D721Med (cell line): Measurements from ENCODE around the gene PSMB4.
A peak's percentile ranks its signal among the peaks of the same experiment; 100 is the strongest.
"Not testable (repeated sequence)": the region's sequence is repeated elsewhere in the genome, so short reads cannot be mapped to it uniquely, and the experiment has no call there.

ENCODE experiments used
- DNase-seq: peaks from one replicate; pipeline ENCODE4 v3.0.0; 2011; ENCODE audit warnings: low spot score; ENCODE audit not compliant: insufficient read length
- FAIRE-seq: peaks from 2 replicates; lab custom pipeline; 2011; peaks lifted over from hg19 to GRCh38; lab: Jason Lieb, UNC
- CTCF ChIP-seq: IDR thresholded peaks from 2 replicates; pipeline ENCODE4 v1.5.1; 2012; ENCODE audit warnings: mild to moderate bottlenecking, control low read depth; ENCODE audit not compliant: insufficient read depth; ENCODE audit errors: missing control alignments

Gene PSMB4

GRCh38 chr1:151425103-151425502 is 25.7 kb downstream of the PSMB4 start:
- TF ChIP-seq CTCF: no peak
- FAIRE-seq (no peak), DNase-seq (no peak)

GRCh38 chr1:151428068-151428467 is 28.7 kb downstream of the PSMB4 start:
- no peak for DNase-seq
- FAIRE-seq: no peak
- TF ChIP-seq CTCF: no peak

GRCh38 chr1:151433827-151434226 is 34.5 kb downstream of the PSMB4 start:
- not testable (repeated sequence) for FAIRE-seq, DNase-seq

GRCh38 chr1:151435174-151435573 is 35.8 kb downstream of the PSMB4 start:
- DNase-seq (no peak), FAIRE-seq (no peak)
- TF ChIP-seq CTCF: no peak

DNA sequence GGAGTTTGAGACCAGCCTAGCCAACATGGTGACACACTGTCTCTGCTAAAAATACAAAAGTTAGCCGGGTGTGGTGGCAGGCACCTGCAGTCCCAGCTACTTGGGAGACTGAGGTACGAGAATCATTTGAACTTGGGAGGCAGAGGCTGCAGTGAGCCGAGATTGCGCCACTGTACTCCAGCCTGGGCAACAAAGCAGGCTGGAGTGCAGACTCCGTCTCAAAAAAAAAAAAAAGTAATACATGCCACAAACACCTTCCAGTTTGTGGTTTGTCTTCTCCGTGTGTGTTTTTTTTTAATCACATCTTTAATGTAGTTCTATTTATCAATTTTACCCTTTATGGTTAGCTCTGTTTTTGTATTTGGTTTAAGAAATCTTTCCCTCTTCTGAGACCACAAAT is 37.6 kb downstream of the PSMB4 start:
- FAIRE-seq (no peak), DNase-seq (no peak)
- TF ChIP-seq CTCF: no peak

DNA sequence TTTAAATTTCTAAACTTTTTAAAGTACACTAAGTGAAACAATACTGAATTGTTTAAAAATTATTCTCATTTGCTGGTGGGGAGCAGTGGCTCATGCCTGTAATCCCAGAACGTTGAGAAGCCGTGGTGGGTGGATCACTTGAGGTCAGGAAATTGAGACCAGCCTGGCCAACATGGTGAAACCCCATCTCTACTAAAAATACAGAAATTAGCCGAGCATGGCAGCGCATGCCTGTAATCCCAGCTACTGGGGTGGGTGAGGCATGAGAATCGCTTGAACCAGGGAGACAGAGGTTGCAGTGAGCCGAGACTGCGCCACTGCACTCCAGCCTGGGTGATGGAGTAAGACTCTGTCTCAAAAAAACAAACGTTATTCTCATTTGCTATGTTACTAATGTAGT is 38.0 kb downstream of the PSMB4 start:
- FAIRE-seq, DNase-seq: not testable (repeated sequence)

GRCh38 chr1:151443846-151444782 is 44.7 kb downstream of the PSMB4 start:
- DNase-seq (peak; percentile 66), FAIRE-seq (peak; percentile 86)
- peak; percentile 94 for TF ChIP-seq CTCF

DNA sequence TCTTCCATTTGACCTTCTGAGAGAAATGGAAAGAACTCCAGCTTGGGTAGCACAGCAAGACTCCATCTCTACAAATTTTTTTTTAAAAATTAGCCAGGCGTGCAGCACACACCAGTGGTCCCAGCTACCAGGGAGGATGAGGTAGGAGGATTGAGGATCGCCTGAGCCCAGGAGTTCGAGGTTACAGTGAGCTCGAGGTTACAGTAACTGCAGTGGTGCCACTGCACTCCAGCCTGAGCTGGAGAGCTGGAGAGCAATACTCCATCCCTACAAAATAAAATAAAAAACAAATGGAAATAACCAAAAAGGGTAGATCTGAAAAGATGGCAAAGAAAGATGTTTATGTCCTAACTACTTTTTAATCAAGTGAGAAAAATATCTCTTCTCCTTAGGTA is 45.4 kb downstream of the PSMB4 start:
- FAIRE-seq: no peak
- no peak for DNase-seq
- TF ChIP-seq CTCF: no peak
